K562 (cell line): ENCODE results near the gene COMP. TPM values are rescaled to one million over a fixed set of nuclear protein-coding genes. Genes with fewer than 3 reads are reported as not detected.
A peak's percentile ranks its signal among the peaks of the same experiment; 100 is the strongest.

Source experiments
- ATAC-seq: fragments of 200-7000 bp; cut with Tn5 transposase; 3 replicates; pipeline ENCODE4 v1.9.1; 2020; ENCODE audit warnings: moderate library complexity
- BruUV-seq: library from RNA; stranded (reverse); fragments of 400-500 nt; replicated peaks from 2 replicates; lab custom pipeline; 2021; lab: Mats Ljungman, UMichigan
- CTCF ChIA-PET: fragments of 300-600 bp; formaldehyde crosslinking; extraction: SDS; loops from one replicate; lab custom pipeline; 2021; ENCODE audit warnings: low intra/inter-chr PET ratio; lab: Yijun Ruan, JAX
- POLR2A ChIA-PET: fragments of 300-600, 350-650 bp; sonication (Branson Sonifier 250); formaldehyde crosslinking; extraction: SDS; loops from one replicate; lab custom pipeline; 2021; ENCODE audit warnings: antibody characterized with exemption, inconsistent platforms; lab: Yijun Ruan, JAX
- DNase-seq, 4 experiments: peaks; one replicate each; pipeline versions ENCODE4 v3.0.0 to v3.0.0-alpha.2; 2011 to 2018; ENCODE audit warnings: low spot score in 3 of 4, mixed read lengths in 3 of 4; ENCODE audit errors: extremely low read depth in 1 of 4
- FAIRE-seq: peaks from 2 replicates; lab custom pipeline; 2011; peaks lifted over from hg19 to GRCh38; lab: Jason Lieb, UNC
- H2AFZ ChIP-seq: 2 replicates; pipeline ENCODE4 v1.6.0; 2011; ENCODE audit warnings: low read depth, low read length, control low read depth, inconsistent platforms
- H3K27ac ChIP-seq: fragments of 200-600 bp; 3 replicates; pipeline ENCODE4 v1.8.0; 2011; ENCODE audit warnings: low read depth, mild to moderate bottlenecking, control low read depth, inconsistent platforms, low read length, moderate library complexity, mixed read lengths; ENCODE audit errors: extremely low read depth
- H3K27me3 ChIP-seq, 2 experiments: fragments of 300-600 bp in 1 of 2; 2 replicates in 1 of 2; 3 replicates in 1 of 2; pipeline versions ENCODE4 v1.6.0 to v1.8.0; 2011; ENCODE audit warnings: inconsistent platforms in 2 of 2, low read length in 2 of 2, mild to moderate bottlenecking in 1 of 2, mixed read lengths in 1 of 2, moderate library complexity in 1 of 2; ENCODE audit not compliant: control insufficient read depth in 2 of 2, insufficient read depth in 2 of 2
- H3K36me3 ChIP-seq: fragments of 300-600 bp; 3 replicates; pipeline ENCODE4 v1.8.0; 2011; ENCODE audit warnings: mild to moderate bottlenecking, low read length, inconsistent platforms; ENCODE audit not compliant: control insufficient read depth, insufficient read depth
- H3K4me1 ChIP-seq, 2 experiments: fragments of 200-600 bp in 1 of 2; replicated peaks in 1 of 2; 2 replicates in 1 of 2; 3 replicates in 1 of 2; pipeline versions ENCODE4 v1.5.1 to v1.8.0; 2011; ENCODE audit warnings: inconsistent platforms in 2 of 2, low read length in 2 of 2, mild to moderate bottlenecking in 1 of 2, mixed read lengths in 1 of 2, moderate library complexity in 1 of 2; ENCODE audit not compliant: control insufficient read depth in 2 of 2, insufficient read depth in 2 of 2
- H3K4me2 ChIP-seq: 2 replicates; pipeline ENCODE4 v1.6.1; 2011; ENCODE audit warnings: low read length, control low read depth, inconsistent platforms, mixed read lengths; ENCODE audit not compliant: insufficient read depth
- H3K4me3 ChIP-seq: fragments of 200-600 bp; sonication (generic), shearing (Covaris generic); 2 replicates; pipeline ENCODE4 v1.5.1; 2016; ENCODE audit warnings: control low read depth, inconsistent platforms
- H3K79me2 ChIP-seq: fragments of 200-600 bp; 3 replicates; pipeline ENCODE4 v1.8.0; 2011; ENCODE audit warnings: low read length, inconsistent platforms; ENCODE audit not compliant: control insufficient read depth, insufficient read depth
- H3K9ac ChIP-seq, 2 experiments: 2 replicates each; pipeline versions ENCODE4 v1.6.0 to v1.6.1; 2011; ENCODE audit warnings: low read depth in 2 of 2, low read length in 2 of 2, control low read depth in 1 of 2, inconsistent platforms in 1 of 2, mild to moderate bottlenecking in 1 of 2, mixed read lengths in 1 of 2; ENCODE audit not compliant: insufficient read depth in 1 of 2
- H3K9me1 ChIP-seq: one replicate; pipeline ENCODE4 v1.6.0; 2011; ENCODE audit warnings: inconsistent platforms, mild to moderate bottlenecking, low read length, moderate library complexity; ENCODE audit not compliant: control insufficient read depth, insufficient read depth
- H3K9me3 ChIP-seq: replicated peaks from 2 replicates; pipeline ENCODE4 v1.5.1; 2011; ENCODE audit warnings: low read depth, low read length, inconsistent platforms; ENCODE audit not compliant: control insufficient read depth, insufficient read depth
- H4K20me1 ChIP-seq: replicated peaks from 2 replicates; pipeline ENCODE4 v1.6.1; 2011; ENCODE audit warnings: low read length, inconsistent platforms, mixed read lengths; ENCODE audit not compliant: control insufficient read depth, insufficient read depth
- DDX20 ChIP-seq: fragments of 450-650 bp; IDR thresholded peaks from 2 replicates; pipeline ENCODE4 v1.6.1; 2016; ENCODE audit warnings: missing genetic modification characterization, low read depth, mild to moderate bottlenecking, missing compliant biosample characterization, moderate library complexity
- HNRNPUL1 ChIP-seq: fragments of 200-400 bp; formaldehyde crosslinking; IDR thresholded peaks from 2 replicates; pipeline ENCODE4 v1.6.1; 2017; ENCODE audit warnings: low read length
- ILF3 ChIP-seq: fragments of 450-650 bp; IDR thresholded peaks from 2 replicates; pipeline ENCODE4 v1.6.1; 2018; ENCODE audit warnings: antibody characterized with exemption, mild to moderate bottlenecking, moderate library complexity, borderline replicate concordance
- SP1 ChIP-seq: sonication (generic); formaldehyde crosslinking; IDR thresholded peaks from 2 replicates; pipeline ENCODE4 v1.8.1; 2022; ENCODE audit warnings: mild to moderate bottlenecking, missing genetic modification reagents
- TCF7L2 ChIP-seq: fragments of 150-350 bp; IDR thresholded peaks from 2 replicates; pipeline ENCODE4 v1.6.1; 2016; ENCODE audit warnings: low read depth, mild to moderate bottlenecking, low read length, moderate library complexity
- ZHX1 ChIP-seq: fragments of 150-350 bp; conservative IDR thresholded peaks from 2 replicates; pipeline ENCODE4 v1.6.1; 2014; ENCODE audit warnings: low read length
- ZNF12 ChIP-seq: sonication (generic); formaldehyde crosslinking; IDR thresholded peaks from 2 replicates; pipeline ENCODE4 v1.4.0; 2020; ENCODE audit warnings: mild to moderate bottlenecking, missing genetic modification reagents
- ZNF24 ChIP-seq: fragments of 450-650 bp; IDR thresholded peaks from 2 replicates; pipeline ENCODE4 v1.6.1; 2016
- ZNF324 ChIP-seq: fragments of 250-450 bp; sonication (Bioruptor Pico); IDR thresholded peaks from 2 replicates; pipeline ENCODE4 v1.4.0; 2020; ENCODE audit warnings: mild to moderate bottlenecking
- WGBS: fragments of 100-300 bp; shearing (Covaris generic); methylation state at CpG from one replicate; pipeline ENCODE4 v1.1.6; 2016; ENCODE audit warnings: low coverage, mixed read lengths; ENCODE audit not compliant: insufficient coverage; ENCODE audit errors: missing lambda C conversion rate; 5-methylcytosine and 5-hydroxymethylcytosine counted together
- in situ Hi-C: fragments of 300-500 bp; cut with MboI; formaldehyde crosslinking; loops from 4 replicates; pipeline ENCODE4 v1.15.0; 2018; ENCODE audit warnings: inconsistent platforms, mixed read lengths
- intact Hi-C: fragments of 100-400 bp; cut with micrococcal nuclease; formaldehyde crosslinking; loops from 2 replicates; pipeline ENCODE4 v1.14.2; 2022
- polyA plus RNA-seq, 8 experiments: library from polyadenylated mRNA; depleted of rRNA in 4 of 8; stranded (reverse) in 5 of 8; unstranded in 3 of 8; fragments of >200 nt; fragmentation: Nextera tagmentation in 2 of 8; fragmentation: Illumina TruSeq in 1 of 8; extraction: Ambion mirVana in 2 of 8; extraction: Trizol in 1 of 8; gene quantifications; 2 replicates each; pipeline versions ENCODE4 v1.2.1 to v1.2.3, GENCODE V29; 2011 to 2014; ENCODE audit warnings: inconsistent platforms in 1 of 8, missing spikeins in 1 of 8
- total RNA-seq, 7 experiments: library from RNA; depleted of rRNA in 6 of 7; stranded (reverse); fragments of >200 nt in 6 of 7; fragmentation: Illumina TruSeq in 2 of 7; extraction: Trizol in 2 of 7; gene quantifications; 2 replicates each; pipeline versions ENCODE4 v1.2.1 to v1.2.3, GENCODE V29; 2011 to 2021; ENCODE audit warnings: low replicate concordance in 1 of 7
- TF ChIP-seq, protein P1 (sequence below): fragments of 450-650 bp; IDR thresholded peaks from 2 replicates; pipeline ENCODE4 v1.6.1; 2016; ENCODE audit warnings: low read depth
- TF ChIP-seq, protein P2 (sequence below): fragments of 450-650 bp; IDR thresholded peaks from 2 replicates; pipeline ENCODE4 v1.6.1; 2014; ENCODE audit warnings: low read depth, mild to moderate bottlenecking, moderate library complexity, borderline replicate concordance

The COMP gene
- total and polyA plus RNA-seq, 9 of the 15 experiments (the other 6 are each of a cell fraction or from before 2014, with no cell fraction given) = 0.07 TPM; not detected in 8

DNA sequence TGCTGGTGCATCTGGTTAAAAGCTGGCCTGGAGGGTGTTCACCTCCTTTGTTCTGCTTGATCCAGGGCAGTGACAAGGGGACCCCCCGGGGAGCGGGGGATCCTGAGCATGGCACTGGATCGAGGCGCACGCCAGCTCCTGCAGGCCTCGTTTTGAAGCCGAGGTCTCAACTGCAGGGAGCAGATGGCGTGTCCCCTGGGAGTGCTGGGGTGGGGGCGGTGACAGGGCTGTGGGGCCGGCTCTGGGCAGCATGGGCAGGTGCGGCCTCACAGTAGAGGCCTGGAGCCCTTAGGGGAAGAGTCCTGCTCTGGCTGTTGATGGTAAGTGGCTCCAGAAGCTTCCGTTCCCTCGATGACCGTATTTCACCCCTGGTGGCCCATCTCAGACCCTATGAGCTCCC is 55.8 kb downstream of the COMP start:
- ATAC-seq (no peak), DNase-seq (no peak), FAIRE-seq (no peak)
- ChIA-PET POLR2A (interaction anchor here (0.6 kb wide), 1 partner anchor 22 kb away, joined by 3 read pairs; no protein-coding TSS in a partner anchor), CTCF (no interaction called here)
- Histone ChIP-seq H3K4me1 (peaks cover 17 to 67% of the 10 kb centered on the region in 2 experiments), H3K9me1 (peaks cover 4% of the 10 kb centered on the region), H3K27me3 (no peaks in the 10 kb centered on the region), H3K9me3 (no peaks in the 10 kb centered on the region), H2AFZ (no peak overlapping the region), H3K4me2 (no peak overlapping the region), H3K36me3 (no peaks in the 10 kb centered on the region), H3K79me2 (no peaks in the 10 kb centered on the region), H3K4me3 (no peak overlapping the region), H3K9ac (peak overlapping the region in 1 of 2 experiments; percentile 50; a peak in 2 of 4 replicates), H3K27ac (no peak overlapping the region), H4K20me1 (peaks cover 40% of the 10 kb centered on the region; the same call in 1 of the 2 replicates)
- 72% methylated on average over 10 of the region's 14 CpGs for WGBS
- intact Hi-C loops (no loop called here), in situ Hi-C loops (no loop called here)
- BruUV-seq = no TSS peak
- TF ChIP-seq ZHX1 (no peak), DDX20 (tag) (no peak), ILF3 (no peak), ZNF324 (CRISPR knock-in tag) (no peak), ZNF24 (no peak), HNRNPUL1 (no peak), ZNF12 (CRISPR knock-in tag) (no peak), TCF7L2 (no peak), SP1 (CRISPR knock-in tag) (no peak)
- TF ChIP-seq, protein P1, sequence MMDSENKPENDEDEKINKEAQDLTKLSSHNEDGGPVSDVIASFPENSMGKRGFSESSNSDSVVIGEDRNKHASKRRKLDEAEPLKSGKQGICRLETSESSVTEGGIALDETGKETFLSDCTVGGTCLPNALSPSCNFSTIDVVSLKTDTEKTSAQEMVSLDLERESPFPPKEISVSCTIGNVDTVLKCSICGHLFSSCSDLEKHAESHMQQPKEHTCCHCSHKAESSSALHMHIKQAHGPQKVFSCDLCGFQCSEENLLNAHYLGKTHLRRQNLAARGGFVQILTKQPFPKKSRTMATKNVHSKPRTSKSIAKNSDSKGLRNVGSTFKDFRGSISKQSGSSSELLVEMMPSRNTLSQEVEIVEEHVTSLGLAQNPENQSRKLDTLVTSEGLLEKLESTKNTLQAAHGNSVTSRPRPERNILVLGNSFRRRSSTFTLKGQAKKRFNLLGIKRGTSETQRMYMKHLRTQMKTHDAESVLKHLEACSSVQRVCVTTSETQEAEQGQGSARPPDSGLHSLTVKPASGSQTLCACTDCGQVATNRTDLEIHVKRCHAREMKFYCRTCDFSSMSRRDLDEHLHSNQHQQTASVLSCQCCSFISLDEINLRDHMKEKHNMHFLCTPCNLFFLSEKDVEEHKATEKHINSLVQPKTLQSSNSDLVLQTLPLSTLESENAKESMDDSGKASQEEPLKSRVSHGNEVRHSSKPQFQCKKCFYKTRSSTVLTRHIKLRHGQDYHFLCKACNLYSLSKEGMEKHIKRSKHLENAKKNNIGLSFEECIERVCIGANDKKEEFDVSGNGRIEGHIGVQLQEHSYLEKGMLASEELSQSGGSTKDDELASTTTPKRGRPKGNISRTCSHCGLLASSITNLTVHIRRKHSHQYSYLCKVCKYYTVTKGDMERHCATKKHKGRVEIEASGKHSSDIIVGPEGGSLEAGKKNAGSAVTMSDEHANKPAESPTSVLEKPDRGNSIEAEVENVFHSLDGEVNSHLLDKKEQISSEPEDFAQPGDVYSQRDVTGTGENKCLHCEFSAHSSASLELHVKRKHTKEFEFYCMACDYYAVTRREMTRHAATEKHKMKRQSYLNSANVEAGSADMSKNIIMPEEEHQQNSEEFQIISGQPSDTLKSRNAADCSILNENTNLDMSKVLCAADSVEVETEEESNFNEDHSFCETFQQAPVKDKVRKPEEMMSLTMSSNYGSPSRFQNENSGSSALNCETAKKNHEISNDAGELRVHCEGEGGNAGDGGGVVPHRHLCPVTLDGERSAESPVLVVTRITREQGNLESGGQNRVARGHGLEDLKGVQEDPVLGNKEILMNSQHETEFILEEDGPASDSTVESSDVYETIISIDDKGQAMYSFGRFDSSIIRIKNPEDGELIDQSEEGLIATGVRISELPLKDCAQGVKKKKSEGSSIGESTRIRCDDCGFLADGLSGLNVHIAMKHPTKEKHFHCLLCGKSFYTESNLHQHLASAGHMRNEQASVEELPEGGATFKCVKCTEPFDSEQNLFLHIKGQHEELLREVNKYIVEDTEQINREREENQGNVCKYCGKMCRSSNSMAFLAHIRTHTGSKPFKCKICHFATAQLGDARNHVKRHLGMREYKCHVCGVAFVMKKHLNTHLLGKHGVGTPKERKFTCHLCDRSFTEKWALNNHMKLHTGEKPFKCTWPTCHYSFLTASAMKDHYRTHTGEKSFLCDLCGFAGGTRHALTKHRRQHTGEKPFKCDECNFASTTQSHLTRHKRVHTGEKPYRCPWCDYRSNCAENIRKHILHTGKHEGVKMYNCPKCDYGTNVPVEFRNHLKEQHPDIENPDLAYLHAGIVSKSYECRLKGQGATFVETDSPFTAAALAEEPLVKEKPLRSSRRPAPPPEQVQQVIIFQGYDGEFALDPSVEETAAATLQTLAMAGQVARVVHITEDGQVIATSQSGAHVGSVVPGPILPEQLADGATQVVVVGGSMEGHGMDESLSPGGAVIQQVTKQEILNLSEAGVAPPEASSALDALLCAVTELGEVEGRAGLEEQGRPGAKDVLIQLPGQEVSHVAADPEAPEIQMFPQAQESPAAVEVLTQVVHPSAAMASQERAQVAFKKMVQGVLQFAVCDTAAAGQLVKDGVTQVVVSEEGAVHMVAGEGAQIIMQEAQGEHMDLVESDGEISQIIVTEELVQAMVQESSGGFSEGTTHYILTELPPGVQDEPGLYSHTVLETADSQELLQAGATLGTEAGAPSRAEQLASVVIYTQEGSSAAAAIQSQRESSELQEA = no peak
- TF ChIP-seq, protein P2, sequence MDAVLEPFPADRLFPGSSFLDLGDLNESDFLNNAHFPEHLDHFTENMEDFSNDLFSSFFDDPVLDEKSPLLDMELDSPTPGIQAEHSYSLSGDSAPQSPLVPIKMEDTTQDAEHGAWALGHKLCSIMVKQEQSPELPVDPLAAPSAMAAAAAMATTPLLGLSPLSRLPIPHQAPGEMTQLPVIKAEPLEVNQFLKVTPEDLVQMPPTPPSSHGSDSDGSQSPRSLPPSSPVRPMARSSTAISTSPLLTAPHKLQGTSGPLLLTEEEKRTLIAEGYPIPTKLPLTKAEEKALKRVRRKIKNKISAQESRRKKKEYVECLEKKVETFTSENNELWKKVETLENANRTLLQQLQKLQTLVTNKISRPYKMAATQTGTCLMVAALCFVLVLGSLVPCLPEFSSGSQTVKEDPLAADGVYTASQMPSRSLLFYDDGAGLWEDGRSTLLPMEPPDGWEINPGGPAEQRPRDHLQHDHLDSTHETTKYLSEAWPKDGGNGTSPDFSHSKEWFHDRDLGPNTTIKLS = no peak
